NCI-H146 treated with DMSO at 0.1 percent for 48 hours (cell line): ENCODE data around the gene CADM1.
"Not testable (repeated sequence)": the region's sequence is repeated elsewhere in the genome, so short reads cannot be mapped to it uniquely, and the experiment has no call there.

ENCODE experiments used
- DNase-seq: peaks from one replicate; lab custom pipeline; 2025; ENCODE audit not compliant: unreplicated experiment; lab: John Stamatoyannopoulos, UW

The CADM1 gene

DNA sequence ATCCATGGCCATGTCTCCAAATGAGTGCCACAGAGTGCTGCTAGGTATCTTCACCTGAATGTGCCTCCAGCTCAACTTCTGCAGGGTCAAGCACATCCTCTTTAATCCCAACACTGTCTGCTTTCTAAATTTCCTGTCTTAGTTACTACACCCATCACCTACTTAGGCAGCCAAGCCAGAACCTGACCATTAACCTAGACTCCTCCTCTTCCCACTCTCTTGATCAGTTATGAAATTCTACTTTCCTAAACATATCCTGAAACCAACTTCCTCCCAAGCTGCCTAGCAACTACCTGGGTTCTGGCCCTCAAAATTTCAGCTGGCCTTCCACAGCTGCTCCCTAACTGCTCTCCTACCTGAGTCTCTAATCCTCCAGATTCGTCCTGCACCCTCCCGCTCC is 22.7 kb downstream of the CADM1 start:
- no peak for DNase-seq

DNA sequence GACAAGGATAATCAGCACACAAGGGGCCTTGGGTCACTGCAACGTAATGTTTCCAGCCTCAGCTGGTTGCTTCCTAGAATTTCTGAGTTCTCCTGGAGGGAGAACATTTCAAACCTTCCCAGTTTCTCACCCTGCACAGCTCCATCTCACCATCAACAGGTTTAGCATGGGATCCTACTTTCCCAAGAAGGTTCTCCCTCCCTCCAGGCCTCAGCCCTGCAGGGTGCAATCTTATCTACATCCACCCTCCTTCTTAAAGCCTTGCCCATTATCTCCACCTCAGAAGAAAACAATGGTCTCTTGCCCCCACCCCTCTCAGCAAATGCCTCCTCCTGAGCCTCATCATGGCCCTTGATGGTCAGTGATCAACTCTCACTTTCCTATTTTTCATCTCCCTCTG is 23.6 kb downstream of the CADM1 start:
- DNase-seq = no peak

DNA sequence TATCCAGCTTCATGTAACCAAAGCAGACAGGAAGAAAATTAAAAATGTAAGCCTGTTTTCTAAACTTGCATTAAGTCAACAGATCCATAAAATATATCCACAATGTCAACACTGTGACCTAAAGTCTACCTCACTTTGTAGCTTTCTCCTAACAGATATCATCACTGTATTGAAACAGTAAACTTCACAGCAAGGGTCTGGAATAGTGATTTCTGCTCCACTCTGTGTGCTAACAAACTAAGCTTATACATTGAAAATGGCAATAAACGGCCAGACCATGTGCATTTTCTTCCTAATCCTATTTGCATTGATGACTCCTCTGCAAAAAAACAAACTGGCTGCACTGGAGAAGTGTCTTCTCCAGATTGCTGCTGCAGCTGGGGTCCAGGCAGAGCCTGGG is 26.8 kb downstream of the CADM1 start:
- DNase-seq = no peak

DNA sequence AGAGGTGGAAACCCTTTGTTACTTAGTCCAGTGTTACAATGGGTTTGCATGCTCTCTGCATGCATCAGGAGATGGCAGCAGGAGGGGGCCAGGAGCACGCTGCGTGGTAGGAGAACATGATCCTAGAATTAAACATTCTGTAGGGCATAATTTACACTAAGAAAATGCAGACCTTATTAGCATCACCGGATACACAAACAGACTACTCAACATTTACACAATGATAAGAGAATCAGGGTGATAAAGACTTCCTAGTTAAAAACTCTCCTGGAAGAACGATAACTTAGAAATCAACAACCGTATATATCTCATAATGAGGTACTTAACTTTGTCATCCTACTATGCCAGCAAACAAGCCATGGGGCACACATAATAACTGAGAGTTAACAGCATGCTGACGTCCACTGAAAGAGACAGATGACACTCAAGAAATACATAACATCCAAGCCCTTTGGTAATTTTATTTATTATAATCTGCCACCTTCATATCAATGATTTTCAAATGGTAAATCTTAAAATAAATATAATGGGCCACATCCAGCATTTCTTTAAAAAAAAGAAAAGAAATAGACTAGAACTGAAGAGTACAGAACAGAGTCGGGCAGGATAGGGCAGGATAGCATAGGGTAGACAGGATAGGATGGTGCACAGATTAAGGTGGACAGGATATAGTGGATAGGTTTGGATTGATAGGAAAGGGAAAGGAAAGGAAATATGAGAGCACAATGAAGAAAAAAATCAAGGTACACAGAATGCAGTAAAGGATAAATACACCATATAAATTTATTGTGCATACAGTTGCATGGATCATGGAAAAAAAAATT is 27.5 kb downstream of the CADM1 start:
- DNase-seq = peak; percentile 86

DNA sequence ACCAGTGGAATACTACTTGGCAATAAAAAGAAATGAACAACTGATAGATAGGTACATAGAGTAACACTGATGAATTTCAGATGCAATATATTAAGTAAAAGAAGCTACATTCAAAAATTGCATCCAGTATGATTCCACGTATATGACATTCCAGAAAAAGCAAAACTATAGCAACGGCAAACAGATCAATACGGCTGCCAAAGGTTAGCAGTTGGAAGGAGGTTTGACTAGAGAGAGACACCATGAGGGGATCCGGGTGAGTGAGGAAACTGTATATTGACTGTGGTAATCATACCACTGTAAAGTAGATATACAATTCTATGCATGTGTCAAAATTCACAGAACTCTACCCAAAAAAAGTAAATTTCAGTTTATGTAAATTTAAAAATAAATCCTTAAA is 28.7 kb downstream of the CADM1 start:
- DNase-seq = peak; percentile 43

DNA sequence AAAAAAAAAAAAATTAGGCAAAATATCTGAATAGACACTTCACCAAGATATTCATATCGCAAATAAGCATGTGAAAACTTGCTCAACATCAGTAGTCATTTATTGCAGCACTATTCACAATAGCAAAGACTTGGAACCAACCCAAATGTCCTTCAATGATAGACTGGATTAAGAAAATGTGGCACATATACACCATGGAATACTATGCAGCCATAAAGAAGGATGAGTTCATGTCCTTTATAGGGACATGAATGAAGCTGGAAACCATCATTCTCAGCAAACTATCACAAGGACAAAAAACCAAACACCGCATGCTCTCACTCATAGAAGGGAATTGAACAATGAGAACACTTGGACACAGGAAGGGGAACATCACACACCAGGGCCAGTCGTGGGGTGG is 29.9 kb downstream of the CADM1 start:
- not testable (repeated sequence) for DNase-seq

DNA sequence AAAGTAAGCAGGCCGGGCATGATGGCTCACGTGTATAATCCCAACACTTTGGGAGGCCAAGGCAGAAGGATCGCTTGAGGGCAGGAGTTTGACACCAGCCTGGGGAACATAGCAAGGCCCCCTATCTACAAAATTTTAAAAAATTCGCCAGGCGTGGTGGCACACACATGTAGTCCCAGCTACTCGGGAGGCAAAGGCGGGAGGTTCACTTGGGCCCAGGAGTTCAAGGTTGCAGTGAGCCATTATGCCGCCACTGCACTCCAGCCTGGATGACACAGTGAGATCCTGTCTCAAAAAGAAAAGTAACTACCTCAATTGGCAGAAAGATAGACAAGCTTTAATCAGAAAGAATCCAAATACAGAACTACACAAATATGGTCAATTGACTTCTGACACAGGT is 31.0 kb downstream of the CADM1 start:
- DNase-seq = no peak

DNA sequence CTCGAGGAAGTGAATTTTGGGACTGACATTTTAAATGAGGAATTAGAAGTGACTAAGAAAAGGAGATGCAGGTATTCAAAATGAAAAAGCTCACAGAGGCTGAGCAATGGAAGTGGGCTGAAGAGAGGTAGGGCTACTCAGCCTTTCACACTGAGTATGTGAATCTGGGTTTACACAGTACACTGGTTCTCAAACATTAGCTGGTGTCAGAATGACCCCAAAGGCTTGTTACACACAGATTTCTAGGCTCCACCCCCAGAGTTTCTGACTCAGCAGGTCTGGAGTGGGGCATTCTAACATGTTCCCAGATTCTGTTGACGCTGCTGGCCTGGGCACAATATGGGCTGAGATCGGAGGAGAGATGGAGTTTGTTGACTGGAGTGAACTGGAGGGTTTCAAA is 32.8 kb downstream of the CADM1 start:
- DNase-seq = no peak

DNA sequence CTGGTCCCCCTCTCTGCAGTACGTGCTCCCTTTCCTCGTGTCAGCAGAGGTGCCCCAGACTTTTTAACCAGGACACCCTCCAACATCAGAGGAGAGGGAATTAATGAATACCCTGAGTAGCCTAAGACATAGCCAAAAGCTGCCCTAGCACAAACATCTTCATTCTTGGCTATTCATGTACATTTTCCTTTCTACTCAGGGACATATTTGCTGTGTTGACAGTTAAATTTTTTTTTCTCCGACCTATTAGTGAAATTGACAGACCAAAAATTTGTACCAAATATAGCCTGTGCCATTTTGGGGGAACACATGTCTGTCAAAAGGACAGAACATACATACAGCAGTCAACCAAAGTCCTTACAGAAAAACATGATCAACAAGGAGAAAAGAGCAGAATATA is 33.3 kb downstream of the CADM1 start:
- DNase-seq = no peak

DNA sequence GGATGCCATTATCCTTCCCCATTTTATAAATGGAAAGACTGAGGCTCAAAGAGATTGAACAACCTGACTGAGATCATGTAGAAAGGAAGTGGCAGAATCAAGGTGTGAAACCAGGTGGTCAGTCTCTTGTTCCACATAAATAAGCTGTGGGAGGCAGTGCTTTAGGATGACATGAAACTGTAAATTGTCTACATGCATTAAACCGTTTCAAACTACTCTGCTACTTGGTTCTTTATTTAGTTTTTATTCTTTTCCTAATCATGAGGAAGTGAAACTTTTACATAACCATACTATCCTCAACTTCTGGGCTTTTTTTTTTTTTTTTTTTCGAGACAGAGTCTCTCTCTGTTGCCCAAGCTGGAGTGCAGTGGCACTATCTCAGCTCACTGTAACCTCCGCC is 34.9 kb downstream of the CADM1 start:
- no peak for DNase-seq

DNA sequence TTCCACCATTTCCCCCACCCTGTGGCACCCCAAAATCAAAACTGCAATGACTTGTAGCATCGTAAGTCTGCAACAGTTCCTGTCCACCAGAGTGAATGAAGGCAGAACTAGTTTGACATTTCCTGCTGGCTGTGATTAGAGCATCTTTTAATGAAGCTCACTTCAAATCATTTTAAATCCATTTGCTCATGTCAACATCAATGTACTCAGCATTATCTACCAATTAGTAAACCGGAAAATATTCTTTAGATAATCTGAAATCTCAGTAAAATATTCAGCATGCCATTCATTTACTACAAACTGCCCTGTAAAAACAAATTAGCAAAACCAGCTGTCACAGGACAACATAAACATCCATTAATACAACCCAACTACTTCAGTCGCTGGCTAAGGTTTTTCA is 38.1 kb downstream of the CADM1 start:
- no peak for DNase-seq

DNA sequence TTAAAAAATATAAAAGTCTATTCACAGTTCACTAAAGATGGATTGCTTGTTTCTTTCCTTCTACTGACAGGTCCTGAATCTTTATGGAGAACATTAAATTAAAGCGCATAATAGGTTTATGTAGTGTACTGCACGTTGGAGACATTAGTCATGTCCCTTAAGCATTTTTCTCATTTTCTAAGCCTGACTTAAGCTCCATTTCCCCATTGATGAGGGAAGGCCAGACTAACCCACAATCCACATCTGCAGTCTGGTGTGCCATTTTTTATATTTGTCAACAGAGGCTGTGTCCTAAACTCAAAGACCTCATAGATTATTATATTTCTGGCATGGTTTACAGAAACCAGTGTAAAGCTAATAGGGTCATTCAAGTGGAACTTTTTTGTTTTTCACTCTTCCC is 39.9 kb downstream of the CADM1 start:
- no peak for DNase-seq

DNA sequence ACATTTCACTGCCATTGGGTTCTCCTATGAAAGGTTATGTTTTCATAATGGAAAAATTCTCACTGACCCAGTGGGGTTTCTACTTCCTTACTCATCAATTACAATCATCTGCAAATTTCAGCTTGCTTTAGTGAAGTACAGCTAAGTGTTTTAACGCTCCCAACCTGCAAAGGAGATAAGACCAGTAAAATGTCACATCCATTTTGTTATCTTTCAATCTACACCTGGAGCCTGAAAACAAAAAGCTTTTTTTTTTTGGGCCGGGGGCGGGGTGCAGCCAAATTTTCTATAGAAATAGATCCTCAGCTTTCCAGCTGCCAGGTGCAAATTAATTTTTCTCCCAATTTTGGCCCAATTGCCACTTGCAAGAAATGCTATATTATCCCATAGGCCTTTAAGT is 40.6 kb downstream of the CADM1 start:
- peak; percentile 86 for DNase-seq

DNA sequence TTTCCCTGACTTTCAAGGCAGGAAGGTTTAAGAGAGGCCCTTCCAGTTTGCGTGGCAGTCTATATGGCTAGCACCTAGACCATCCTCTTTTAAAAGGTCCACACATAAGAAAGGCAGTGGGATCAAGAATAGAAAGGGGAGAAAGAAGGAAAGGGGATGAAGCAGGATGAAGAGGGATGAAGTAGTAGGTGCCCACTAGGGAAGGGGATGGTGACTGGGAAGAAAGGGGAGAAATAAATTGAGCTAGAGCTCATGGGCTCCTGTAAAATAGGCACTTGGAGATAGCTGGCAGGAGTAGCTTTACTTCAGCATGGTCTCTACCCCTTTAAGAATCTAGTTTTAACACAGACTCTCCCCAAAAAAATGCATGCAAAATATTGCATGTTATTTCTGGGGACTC is 41.5 kb downstream of the CADM1 start:
- no peak for DNase-seq

DNA sequence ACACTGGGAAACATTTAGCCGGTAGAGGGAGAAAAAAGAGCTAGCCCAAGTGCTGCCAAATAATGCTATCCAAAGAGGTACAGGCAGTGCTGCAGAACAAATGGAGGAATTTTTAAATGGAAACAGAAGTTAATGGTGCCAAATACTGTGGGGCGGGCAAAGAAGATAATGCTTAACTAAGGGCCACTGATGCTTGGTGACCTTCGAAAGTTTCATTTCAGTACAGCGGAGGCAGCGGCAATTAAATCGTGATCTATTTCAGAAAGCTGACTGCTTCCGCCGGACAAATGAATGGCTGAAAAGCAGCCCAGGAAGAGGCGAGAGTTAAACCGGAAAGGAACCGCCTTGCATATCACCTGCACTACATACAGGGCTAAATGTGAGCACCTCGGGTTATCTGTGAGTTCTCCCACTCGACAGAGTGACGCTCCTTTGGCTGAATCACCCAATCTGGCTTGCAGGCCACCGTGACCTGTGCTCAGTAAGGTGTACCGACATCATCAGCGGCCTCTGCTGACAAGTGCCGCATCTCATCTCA is 42.1 kb downstream of the CADM1 start:
- DNase-seq = no peak

DNA sequence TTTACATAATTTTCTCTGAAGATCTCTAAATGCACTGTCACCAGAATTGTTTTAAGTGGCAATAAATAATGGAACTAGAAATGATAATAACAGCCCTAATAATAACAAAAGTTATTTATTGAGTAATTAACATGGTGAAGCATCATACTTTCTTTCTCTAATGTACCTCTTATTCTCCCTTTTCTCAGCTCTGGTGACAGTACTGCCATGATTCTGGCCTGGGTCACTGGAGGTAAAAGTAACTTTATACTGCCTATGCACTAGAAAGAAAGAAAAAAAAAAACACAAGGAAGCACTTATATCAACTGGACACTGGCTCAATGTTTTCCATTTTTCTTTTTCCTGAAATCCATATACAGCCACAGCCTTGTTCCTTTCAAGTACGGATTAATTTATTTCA is 43.7 kb downstream of the CADM1 start:
- DNase-seq = no peak

DNA sequence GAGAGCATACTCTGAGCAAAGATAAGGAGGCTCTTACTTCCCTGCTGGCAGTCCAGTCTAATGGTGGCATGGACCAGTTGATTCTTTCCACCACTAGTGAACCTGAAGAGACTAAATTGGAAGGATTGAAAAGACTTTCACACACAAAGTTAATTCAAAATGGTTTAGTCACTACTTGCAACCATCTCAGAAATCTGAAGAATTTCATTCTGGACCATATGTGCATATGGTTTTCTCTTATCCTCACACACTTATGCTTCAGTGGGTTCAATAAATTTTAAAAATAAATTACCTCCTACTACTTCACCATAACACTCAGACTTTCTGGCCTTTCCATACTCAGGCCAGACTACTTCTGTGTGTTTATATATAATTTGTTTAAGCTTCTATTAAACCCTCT is 44.7 kb downstream of the CADM1 start:
- no peak for DNase-seq

DNA sequence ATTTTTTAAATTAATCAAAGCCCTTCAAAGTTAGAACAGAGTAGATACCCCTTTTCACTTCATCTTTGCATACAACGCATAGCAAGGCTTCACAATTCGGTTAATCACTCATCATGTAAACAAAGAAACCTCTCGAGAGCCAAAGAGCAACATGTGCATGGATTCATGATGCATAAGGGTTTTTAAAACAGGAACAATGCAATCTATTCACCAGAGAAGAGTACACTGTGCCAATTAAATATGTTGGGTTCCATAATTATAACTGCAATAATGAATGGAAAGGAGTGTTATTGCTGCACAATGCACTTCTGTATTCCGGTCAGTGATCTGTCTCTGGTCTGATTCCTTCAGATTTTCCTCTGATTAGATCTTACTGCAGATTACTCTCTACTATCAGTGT is 45.3 kb downstream of the CADM1 start:
- no peak for DNase-seq

DNA sequence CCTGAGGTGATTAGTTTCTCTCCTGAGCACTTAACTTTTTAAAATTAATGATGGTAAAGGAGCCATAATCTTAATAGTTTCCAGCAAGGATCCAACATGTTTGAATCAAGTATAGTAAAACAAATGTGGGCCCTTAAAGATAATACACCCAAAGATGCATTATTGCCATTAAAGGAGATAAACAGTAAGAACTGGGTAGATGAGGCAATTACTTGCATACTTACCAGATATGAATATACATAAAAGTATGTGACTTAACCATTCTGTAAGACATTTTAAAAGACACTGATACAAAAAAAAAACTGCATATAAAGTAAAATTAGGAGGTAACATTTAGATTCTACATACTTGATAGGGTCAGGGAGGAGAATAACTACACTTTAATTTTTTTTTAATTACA is 48.2 kb downstream of the CADM1 start:
- no peak for DNase-seq

DNA sequence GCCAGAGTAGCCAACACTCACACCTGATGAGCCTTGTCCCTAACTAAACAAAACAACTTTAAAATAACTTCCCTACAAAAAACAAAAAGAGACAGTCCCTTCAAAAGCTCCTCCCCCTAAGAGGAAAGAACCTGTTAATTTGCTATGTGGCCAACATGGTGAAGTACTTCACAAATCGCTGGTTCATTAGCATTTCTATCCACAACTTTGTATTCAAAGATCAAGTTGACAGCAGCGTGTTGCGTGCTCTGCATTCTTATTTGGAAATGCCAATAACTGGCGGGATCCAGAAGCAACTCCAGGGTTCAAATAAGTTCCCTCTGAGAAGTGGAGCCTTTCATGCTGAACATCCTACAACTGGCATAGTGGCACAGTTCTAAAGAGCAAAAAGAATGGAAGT is 48.6 kb downstream of the CADM1 start:
- no peak for DNase-seq

DNA sequence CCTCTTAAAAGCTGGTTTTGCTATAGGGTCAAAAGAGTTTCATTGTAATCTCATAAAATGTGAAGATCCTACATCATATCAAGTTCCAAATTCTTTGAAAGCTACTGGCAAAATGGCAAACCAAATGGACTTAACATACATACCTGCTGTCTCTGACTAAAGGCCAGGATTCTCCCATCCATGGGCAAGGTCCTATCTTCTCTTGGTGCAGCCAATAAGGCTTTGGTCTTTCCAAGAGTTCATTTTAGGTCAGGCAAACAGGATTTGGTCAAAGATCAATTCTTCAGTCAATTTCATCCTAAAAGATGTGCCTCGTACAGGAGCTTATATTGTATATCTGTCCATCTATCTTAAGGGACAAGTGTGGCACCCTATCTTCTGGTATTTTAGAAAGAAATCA is 49.7 kb downstream of the CADM1 start:
- DNase-seq = no peak

DNA sequence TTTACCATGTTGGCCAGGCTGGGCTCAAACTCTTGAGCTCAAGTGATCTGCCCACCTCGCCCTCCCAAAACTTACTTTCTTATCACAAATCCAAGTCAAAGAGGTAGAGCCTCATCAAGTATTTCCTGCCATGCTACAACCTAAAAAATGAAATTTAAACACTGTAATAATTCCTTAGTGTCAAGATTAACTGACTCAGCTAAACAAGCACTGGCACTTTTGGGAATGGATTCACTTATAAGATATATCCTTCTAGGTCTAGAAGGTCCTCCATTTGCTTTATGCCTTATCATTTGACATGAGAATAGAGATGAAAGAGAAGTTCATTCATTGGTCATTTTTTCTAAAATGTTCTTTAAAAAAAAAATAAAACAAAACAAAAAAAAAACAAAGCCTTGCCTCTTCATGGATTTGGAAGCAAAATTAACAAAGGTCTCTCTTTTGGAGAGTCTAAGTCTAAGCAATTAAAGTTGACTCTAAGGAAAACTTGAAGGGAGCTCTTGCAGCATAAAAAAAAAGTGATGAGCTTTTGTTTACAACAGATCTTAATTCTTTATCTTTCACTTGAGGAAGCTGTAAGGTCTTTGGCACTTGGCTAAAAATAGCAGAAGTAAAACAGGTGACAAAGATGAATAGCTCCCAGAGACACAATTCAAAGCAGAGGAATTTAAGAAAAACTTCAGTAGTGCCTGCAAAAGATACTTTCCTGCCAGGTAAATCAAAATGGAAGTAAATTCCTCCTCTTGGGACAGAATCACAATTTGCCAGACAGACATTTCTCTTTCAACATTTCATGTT is 50.3 kb downstream of the CADM1 start:
- no peak for DNase-seq
